GM21786 (cell line): ENCODE data around the gene RUSC2.
"Not testable (repeated sequence)": the region's sequence is repeated elsewhere in the genome, so short reads cannot be mapped to it uniquely, and the experiment has no call there.

ENCODE experiments used
- ATAC-seq: cut with Tn5 transposase; IDR thresholded peaks from one replicate; pipeline ENCODE4 v1.9.1; 2021; ENCODE audit not compliant: unreplicated experiment

RUSC2 gene

DNA sequence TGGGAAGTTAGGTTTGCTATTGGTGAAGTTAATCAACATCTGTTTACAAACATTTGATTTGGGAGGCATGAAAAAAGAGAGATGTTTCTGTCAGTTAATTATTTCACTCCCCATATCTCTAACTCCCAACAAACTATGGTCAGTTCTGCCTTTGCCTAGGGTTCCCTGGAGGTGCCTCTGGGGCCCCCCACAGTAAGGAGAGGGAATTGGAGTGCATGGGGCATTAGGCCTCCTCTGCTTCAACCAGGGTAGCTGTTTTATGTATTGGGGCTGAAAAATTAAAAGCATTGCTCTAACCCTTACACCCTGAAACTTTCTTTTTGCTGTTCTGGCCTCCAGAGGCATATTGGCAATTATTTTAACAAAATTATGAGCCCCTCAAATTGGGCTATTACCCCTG, 32.3 kb downstream of the RUSC2 start:
- no peak for ATAC-seq

DNA sequence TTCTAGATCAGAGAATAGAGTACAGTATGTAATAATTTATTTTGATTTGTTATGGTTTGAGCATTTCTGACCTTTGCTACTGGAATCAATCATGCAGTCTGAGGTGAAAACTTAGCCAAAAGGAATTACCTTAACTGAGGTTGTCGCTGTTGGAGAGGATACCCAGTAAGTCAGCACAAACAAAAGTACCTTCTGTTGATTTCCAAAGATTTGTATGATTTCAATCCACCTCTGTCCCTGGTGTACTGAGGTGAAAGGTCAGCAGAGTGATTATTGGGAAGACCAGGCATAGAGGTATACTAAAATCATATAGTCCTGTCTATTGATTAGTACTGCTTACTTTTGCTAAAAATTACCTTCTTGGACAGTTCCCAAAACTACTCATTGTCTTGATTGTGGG, 32.8 kb downstream of the RUSC2 start:
- no peak for ATAC-seq

DNA sequence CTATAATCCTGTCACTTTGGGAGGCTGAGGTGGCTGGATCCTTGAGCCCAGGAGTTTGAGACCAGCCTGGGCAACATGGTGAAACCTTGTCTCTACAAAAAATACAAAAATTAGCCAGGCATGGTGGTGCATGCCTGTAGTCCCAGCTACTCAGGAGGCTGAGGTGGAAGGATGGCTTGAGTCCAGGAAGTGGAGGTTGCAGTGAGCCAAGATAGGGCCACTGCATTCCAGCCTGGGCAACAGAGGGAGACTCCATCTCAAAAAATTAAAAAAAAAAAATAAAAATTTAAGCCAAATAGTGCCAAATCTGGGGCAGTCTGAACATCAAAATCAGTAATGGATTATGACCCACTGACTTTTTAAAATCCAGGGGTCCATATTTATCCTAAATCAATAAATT, 33.6 kb downstream of the RUSC2 start:
- not testable (repeated sequence) for ATAC-seq

DNA sequence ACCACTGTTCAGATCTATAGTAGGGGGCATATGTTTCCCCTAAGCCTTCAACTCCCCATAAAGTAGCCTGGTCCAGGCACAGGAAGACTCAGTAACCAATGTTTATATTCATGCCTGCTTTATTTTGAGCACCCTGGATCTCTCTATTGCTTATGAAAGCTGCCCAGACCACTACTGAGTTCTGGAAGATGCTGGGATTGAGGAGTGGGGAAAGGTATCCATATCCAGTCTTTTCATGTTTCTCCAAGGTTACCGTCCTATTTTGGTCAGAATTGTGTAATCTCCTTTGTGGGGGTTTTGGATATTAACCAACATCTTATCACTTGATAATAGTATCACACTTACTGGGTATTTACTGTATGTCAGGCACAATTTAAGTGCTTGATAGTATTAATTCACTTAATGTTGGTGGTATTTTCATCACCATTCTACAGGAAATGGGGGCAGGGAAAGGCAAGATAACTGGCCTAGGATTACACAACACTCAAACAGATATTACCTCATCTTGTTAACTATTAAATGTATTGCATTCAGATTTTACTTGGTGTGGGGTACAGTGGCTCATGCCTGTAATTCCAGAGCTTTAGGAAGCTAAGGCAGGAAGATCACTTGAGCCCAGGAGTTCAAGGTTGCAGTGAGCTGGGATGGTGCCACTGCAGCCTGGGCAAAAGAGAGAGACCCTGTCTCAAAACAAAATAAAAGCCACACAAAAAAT, 36.3 kb downstream of the RUSC2 start:
- no peak for ATAC-seq

DNA sequence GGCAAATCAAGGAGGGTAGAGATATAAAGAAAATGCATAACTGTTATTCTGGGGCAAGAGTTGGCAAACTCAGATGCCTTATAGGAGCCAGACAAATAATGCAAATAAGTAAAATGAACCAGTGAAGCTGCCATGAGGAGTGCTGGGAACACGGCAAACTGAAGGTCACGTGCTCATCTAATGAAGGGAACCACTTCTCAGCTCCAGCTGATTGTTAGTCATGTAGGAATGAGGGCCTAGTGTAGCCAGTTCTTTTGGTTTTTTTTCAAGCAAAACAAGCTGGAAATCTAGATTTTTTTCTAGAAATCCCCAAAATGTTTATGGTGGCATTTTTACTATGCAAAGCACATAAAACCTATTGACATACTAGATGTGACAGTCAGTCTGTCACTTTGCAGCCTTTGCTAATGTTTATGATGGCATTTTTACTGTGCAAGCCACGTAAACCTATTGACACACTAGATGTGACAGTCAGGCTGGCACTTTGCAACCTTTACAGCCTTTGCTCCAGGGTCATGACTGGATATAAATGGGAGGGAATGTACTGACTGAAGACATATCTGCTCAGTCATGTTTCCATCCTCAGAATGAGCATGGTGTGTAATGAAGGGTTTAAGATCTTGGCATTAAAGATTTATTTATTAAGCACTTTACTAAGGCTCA, 39.4 kb downstream of the RUSC2 start:
- ATAC-seq, result no peak

DNA sequence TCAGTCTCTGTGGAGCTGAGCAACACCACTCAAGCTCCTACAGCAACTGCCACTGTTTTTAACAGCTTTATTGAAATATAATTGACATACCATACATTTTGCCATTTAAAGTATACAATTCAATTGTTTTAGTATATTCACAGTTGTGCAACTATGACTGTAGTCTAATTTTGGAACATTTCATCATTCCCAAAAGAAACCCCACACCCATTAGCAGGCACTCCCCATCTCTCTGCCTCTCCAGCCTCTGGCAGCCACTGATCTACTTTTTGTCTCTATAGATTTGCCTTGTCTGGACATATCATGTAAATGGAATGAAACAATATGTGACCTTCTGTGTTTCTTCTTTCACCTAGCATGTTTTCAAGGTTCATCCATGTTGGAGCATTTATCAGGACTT, 43.5 kb downstream of the RUSC2 start:
- ATAC-seq, result no peak

DNA sequence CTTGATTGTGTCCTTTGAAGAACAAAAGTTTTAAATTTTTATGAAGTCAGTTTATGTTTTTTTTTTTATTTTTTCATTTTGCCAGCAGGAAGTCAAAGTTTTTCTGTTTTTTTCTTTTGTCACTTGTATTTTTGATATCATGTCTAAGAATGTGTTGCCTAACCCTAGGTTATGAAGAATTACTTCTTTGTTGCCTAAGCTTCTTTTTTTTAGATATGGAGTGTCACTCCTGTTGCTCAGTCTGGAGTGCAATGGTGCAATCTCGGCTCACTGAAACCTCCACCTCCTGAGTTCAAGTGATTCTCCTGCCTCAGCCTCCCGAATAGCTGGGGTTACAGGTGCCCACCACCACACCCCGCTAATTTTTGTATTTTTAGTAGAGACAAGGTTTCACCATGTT, 45.0 kb downstream of the RUSC2 start:
- not testable (repeated sequence) for ATAC-seq

DNA sequence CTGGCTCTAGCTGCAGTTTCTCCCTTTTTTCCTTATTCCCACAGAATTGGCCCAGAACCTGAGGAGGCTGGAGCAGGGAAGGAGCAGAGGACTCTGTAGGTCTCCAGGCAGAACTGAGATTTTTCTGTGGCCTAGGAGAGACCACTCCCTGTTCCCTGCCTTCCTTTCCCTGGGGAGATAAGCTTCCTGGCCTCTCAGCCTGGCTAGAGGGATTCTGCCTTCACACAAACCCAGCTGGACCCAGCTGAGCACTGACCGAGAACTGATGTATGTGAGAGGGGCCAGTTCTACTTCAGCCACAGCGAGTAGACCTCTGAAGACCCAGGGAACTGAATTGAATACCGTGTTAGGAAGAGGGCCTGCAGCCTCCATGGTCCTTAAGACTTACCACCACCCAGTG, 48.0 kb downstream of the RUSC2 start:
- no peak for ATAC-seq

DNA sequence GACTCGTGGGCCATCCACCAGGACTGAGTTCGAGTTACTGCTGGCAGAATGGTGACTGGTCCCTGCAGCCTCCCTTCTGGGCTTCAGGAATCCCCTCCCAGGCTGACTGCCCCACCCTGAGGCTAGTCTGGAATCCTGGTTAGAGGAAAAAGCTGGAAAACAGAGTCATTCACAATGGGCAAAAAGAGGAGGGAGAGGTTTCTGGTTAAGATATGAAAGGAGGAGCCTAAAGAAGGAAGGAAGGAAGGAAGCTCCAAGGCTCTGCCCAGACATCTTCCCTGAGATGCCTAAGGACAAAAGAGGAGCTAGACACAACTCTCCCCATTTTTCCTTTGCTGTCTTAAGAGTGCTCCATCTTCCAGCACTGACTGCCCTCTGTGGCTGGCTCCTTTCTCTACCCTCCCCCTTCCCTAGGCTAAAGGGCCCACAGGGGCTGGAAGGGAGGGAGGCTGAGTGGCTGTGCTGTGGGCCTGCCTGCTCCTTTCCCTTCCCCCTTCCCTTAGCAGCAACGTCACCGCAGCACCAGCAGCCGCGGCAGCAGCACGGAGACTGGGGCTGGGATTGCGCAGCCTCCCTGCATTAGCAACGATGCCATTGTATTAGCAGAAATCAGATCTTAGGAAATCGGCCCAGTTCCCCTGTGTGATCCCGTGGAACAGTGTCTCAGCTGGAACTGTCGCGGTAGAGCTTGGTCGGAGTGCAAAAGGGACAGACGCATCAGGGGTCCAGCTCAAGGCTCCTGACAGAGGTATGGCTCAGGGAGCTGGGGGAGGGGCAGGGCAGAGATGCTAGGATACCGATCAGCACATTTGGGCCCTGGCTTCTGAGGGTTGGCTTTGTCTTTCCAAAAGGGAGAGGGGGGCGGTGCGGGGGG, 48.7 kb downstream of the RUSC2 start:
- no peak for ATAC-seq
